Measurements from ENCODE around the gene CDH12.

DNA sequence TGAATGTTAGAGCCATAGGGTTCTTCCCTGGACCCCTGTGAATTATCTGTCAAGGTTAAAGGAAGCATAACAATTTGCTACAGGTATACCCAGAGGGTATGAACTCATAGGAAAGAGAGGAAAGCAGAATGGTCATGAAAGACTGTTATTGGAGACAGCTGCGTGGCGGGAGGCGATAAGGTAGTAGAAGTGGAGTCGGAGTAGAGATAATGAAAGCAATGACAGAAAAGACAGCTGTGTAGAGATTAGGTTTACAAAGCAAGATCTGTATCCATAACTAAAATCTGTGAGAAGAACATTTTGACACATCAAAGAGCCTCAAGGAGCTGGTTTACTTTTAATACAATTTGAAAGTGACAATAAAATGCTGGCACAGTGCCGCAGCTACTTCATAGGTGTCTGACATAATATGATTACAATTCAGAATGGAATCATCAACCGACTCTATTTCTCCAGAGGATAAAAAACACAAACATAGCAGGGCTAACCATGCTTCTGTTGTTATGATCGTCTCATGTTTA, 603.9 kb downstream of the CDH12 start:
- no peak for TF ChIP-seq POLR2A (IDR thresholded peaks at IDR 0.05)
- TF ChIP-seq, protein P1, sequence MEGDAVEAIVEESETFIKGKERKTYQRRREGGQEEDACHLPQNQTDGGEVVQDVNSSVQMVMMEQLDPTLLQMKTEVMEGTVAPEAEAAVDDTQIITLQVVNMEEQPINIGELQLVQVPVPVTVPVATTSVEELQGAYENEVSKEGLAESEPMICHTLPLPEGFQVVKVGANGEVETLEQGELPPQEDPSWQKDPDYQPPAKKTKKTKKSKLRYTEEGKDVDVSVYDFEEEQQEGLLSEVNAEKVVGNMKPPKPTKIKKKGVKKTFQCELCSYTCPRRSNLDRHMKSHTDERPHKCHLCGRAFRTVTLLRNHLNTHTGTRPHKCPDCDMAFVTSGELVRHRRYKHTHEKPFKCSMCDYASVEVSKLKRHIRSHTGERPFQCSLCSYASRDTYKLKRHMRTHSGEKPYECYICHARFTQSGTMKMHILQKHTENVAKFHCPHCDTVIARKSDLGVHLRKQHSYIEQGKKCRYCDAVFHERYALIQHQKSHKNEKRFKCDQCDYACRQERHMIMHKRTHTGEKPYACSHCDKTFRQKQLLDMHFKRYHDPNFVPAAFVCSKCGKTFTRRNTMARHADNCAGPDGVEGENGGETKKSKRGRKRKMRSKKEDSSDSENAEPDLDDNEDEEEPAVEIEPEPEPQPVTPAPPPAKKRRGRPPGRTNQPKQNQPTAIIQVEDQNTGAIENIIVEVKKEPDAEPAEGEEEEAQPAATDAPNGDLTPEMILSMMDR (IDR thresholded peaks at IDR 0.05 in 4 of 5, conservative IDR thresholded peaks at IDR 0.05 in 1 of 5) = no peak

Measured in gastrocnemius medialis (tissue), 4 donors.